Gastroesophageal sphincter (tissue), 4 donors: ENCODE data around the gene NEDD4L. TPM values are rescaled to one million over a fixed set of nuclear protein-coding genes. Genes with fewer than 3 reads are reported as not detected.
A peak's percentile ranks its signal among the peaks of the same experiment; 100 is the strongest.

Source experiments
- ATAC-seq: fragments of 150-250 bp; one replicate; pipeline ENCODE4 v1.9.1; 2016; ENCODE audit warnings: mild to moderate bottlenecking, moderate library complexity
- H3K27ac ChIP-seq, 4 donors: fragments of 200-600 bp; sonication (generic) in 3 of 4; 1 replicate in 3 of 4; 2 replicates in 1 of 4; pipeline ENCODE4 v1.5.1; 2016 to 2019
- H3K27me3 ChIP-seq: fragments of 200-600 bp; sonication (generic); one replicate; pipeline ENCODE4 v1.5.1; 2019
- H3K36me3 ChIP-seq, 2 donors: fragments of 200-600 bp; sonication (generic); one replicate each; pipeline ENCODE4 v1.5.1; 2019; ENCODE audit warnings: control low read depth in 1 of 2
- H3K4me1 ChIP-seq, 3 donors: fragments of 200-600 bp; sonication (generic); 1 replicate in 2 of 3; 2 replicates in 1 of 3; pipeline ENCODE4 v1.5.1; 2016 to 2019; ENCODE audit warnings: control low read depth in 2 of 3
- H3K4me3 ChIP-seq, 2 donors: fragments of 200-600 bp; sonication (generic); one replicate each; pipeline ENCODE4 v1.5.1; 2019; ENCODE audit warnings: mild to moderate bottlenecking in 1 of 2, moderate library complexity in 1 of 2
- H3K9me3 ChIP-seq, 3 donors: fragments of 200-600 bp; sonication (generic); one replicate each; pipeline ENCODE4 v1.5.1; 2017 to 2019; ENCODE audit warnings: control low read depth in 2 of 3
- CTCF ChIP-seq, 4 experiments: fragments of 200-600 bp in 2 of 4; fragments of 450-650 bp in 2 of 4; sonication (generic) in 1 of 4; IDR thresholded peaks; one replicate each; pipeline ENCODE4 v1.5.1; 2017 to 2019; ENCODE audit warnings: antibody characterized with exemption in 4 of 4, mild to moderate bottlenecking in 2 of 4, moderate library complexity in 2 of 4
- EP300 ChIP-seq: sonication (generic); formaldehyde crosslinking; IDR thresholded peaks from one replicate; pipeline ENCODE4 v1.6.1; 2017; ENCODE audit warnings: antibody characterized with exemption, mild to moderate bottlenecking
- POLR2A ChIP-seq, 2 donors: fragments of 450-650 bp; IDR thresholded peaks; one replicate each; pipeline ENCODE4 v1.6.1; 2017; ENCODE audit warnings: antibody characterized with exemption in 2 of 2, mild to moderate bottlenecking in 2 of 2, moderate library complexity in 1 of 2
- POLR2AphosphoS5 ChIP-seq: sonication (generic); formaldehyde crosslinking; IDR thresholded peaks from one replicate; pipeline ENCODE4 v1.6.1; 2017; ENCODE audit warnings: antibody characterized with exemption
- WGBS, 2 donors: methylation state at CpG; one replicate each; pipeline ENCODE4 v1.1.5; 2018; ENCODE audit warnings: low coverage in 1 of 2; 5-methylcytosine and 5-hydroxymethylcytosine counted together
- total RNA-seq, 4 donors: library from RNA; depleted of rRNA; stranded (reverse); fragments of >200 nt; gene quantifications; one replicate each; pipeline ENCODE4 v1.1.0, GENCODE V29; 2016

NEDD4L gene
- total RNA-seq, 4 donors from 2014 or later = 37.0 to 50.9 (median 43.0) TPM

GRCh38 chr18:58228762-58229161 is 184.7 kb downstream of the NEDD4L start:
- H3K4me3 ChIP-seq = no peak overlapping the region
- H3K4me1 ChIP-seq = peaks cover 0 to 37% (median 2%) of the 10 kb centered on the region in 3 donors
- no peak overlapping the region for H3K27ac ChIP-seq
- H3K27me3 ChIP-seq = no peaks in the 10 kb centered on the region
- no peaks in the 10 kb centered on the region for H3K36me3 ChIP-seq
- ATAC-seq = no peak
- WGBS, 2 donors = 83 to 94% methylated on average over 5 to 7 of the region's 7 CpGs
- no peaks in the 10 kb centered on the region for H3K9me3 ChIP-seq
- TF ChIP-seq POLR2A (IDR thresholded peaks at IDR 0.05) (no peak), POLR2AphosphoS5 (no peak), EP300 (no peak), CTCF (IDR thresholded peaks at IDR 0.05) (no peak)

DNA sequence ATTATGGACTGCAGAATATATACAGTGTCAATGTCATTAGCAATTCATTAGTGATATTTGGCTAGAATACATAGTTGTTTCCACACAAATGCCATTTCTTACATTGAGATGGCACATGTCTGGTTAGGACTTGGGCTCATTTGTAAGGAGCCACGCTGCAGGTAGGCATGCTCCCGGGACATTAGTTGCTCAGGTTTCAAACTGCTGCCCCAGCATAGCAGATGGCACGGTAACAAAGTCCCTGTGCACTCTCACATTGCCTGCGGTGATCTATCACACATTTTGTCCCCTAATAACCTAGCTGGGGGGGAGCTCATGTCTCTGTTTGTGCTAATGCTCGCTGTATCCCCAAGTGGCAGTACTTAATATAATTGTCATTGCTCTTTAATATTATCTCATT is 185.1 kb downstream of the NEDD4L start:
- Histone ChIP-seq H3K4me3 (no peak overlapping the region), H3K4me1 (peaks cover 0 to 33% (median 0%) of the 10 kb centered on the region in 3 donors), H3K27ac (no peak overlapping the region), H3K36me3 (no peaks in the 10 kb centered on the region), H3K9me3 (no peaks in the 10 kb centered on the region), H3K27me3 (no peaks in the 10 kb centered on the region)
- ATAC-seq = no peak
- 89 to 100% methylated on average over 4 to 5 of the region's 5 CpGs for WGBS, 2 donors
- TF ChIP-seq EP300 (no peak), POLR2AphosphoS5 (no peak), POLR2A (IDR thresholded peaks at IDR 0.05) (no peak), CTCF (IDR thresholded peaks at IDR 0.05) (no peak)

DNA sequence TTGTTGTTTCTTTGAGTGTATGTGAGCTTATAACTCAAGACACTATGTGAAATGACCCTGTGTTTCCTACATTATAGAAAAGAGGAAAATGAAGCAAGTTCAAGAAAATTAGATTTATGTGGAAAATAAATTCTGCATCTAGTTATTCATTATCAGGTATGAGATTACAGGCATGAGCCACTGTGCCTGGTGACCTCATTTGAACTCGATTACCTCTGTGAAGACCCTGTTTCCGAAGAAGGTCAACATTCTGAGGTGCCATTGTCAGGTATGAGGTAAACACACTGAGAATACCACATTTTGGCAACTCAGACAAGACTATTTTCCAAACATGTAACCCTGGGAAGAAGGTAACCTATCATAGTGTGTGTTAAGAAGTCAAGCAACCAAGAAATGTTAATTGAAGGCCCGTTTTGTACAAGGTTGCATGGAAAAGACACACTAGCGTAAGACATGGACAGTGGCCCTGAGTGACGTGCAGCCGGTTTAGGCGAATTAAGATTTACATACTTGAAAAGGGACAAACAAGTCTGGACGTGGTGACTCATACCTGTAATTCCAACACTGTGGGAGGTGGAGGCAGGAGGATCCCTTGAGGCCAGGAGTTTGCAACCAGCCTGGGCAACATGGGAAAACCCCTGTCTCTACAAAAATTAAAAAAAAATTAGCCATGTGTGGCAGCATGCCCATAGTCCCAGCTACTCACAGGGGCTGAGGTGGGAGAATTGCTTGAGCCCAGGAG is 186.6 kb downstream of the NEDD4L start:
- H3K9me3 ChIP-seq = no peaks in the 10 kb centered on the region
- H3K4me1 ChIP-seq = peaks cover 0 to 18% (median 0%) of the 10 kb centered on the region in 3 donors
- H3K27me3 ChIP-seq = no peaks in the 10 kb centered on the region
- 87 to 89% methylated on average over 5 to 8 of the region's 8 CpGs for WGBS, 2 donors
- ATAC-seq = no peak
- no peak overlapping the region for H3K4me3 ChIP-seq
- no peak for TF ChIP-seq POLR2A (IDR thresholded peaks at IDR 0.05)
- TF ChIP-seq CTCF (IDR thresholded peaks at IDR 0.05) = no peak
- TF ChIP-seq POLR2AphosphoS5 = no peak
- no peak for TF ChIP-seq EP300
- no peak overlapping the region for H3K27ac ChIP-seq
- H3K36me3 ChIP-seq = no peaks in the 10 kb centered on the region

GRCh38 chr18:58231930-58232329 is 187.9 kb downstream of the NEDD4L start:
- TF ChIP-seq POLR2AphosphoS5 (no peak), CTCF (IDR thresholded peaks at IDR 0.05) (peak; percentile 14 to 46 (median 32))
- Histone ChIP-seq H3K27ac (peak overlapping the region in 1 of 4 donors; percentile 42), H3K36me3 (no peaks in the 10 kb centered on the region), H3K27me3 (no peaks in the 10 kb centered on the region), H3K4me1 (peaks cover 0 to 18% (median 0%) of the 10 kb centered on the region in 3 donors), H3K9me3 (no peaks in the 10 kb centered on the region), H3K4me3 (no peak overlapping the region)
- peak; percentile 55 for ATAC-seq
- WGBS, 2 donors = 67 to 93% methylated on average over 1 to 2 of the region's 2 CpGs

DNA sequence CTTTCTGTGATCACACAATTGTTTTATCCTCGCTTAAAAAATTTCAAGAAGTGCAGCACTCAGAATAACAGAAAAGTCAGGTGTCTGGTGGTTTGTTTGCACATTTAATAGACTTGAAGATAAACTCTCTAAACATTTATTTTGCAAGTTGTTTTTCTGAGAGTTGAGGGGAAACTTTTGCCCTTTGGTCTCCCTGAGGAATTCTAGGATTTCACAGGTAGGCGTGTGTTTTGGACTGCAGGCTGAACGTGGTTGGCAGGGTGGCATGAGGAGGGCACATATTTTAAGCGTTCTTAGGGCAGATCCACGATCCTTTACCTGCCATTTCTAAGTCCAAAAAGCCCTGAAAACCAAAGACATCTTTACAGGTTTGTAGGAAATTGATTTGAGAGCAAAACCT is 188.6 kb downstream of the NEDD4L start:
- no peaks in the 10 kb centered on the region for H3K27me3 ChIP-seq
- no peaks in the 10 kb centered on the region for H3K9me3 ChIP-seq
- H3K4me1 ChIP-seq = peaks cover 0 to 18% (median 0%) of the 10 kb centered on the region in 3 donors
- no peak overlapping the region for H3K27ac ChIP-seq
- WGBS, 2 donors = 60 to 92% methylated on average over 5 of the region's 5 CpGs
- no peak overlapping the region for H3K4me3 ChIP-seq
- H3K36me3 ChIP-seq = no peaks in the 10 kb centered on the region
- no peak for ATAC-seq
- TF ChIP-seq POLR2AphosphoS5 (no peak), CTCF (IDR thresholded peaks at IDR 0.05) (no peak)
